ENCODE measurements around the gene H2AZ1.

The H2AZ1 gene

GRCh38 chr4:99949034-99949998 lies 759 bp downstream of the H2AZ1 start:
- H3K27me3 ChIP-seq (ENCODE audit: insufficient read depth, low read length, poor library complexity, severe bottlenecking): peaks cover 5% of the 10 kb centered on the region
- peaks cover 58% of the 10 kb centered on the region for H3K79me2 ChIP-seq (ENCODE audit: insufficient read depth, low read length)
- peaks cover 41% of the 10 kb centered on the region for H3K4me1 ChIP-seq (ENCODE audit: insufficient read depth, low read length, poor library complexity, severe bottlenecking)
- TF ChIP-seq EZH2phosphoT487 (IDR thresholded peaks at IDR 0.05; ENCODE audit: borderline replicate concordance): no peak
- peak; percentile 78 for TF ChIP-seq CTCF (conservative IDR thresholded peaks at IDR 0.05; ENCODE audit: low read length)
- H3K9ac ChIP-seq (ENCODE audit: low read depth, low read length, poor library complexity, severe bottlenecking): peak overlapping the region; percentile 99
- peak overlapping the region; percentile 96 for H3K4me3 ChIP-seq (ENCODE audit: low read length, poor library complexity, severe bottlenecking)
- peaks cover 38% of the 10 kb centered on the region for H4K20me1 ChIP-seq (ENCODE audit: insufficient read depth, low read length, poor library complexity, severe bottlenecking)
- peaks cover 20% of the 10 kb centered on the region for H3K36me3 ChIP-seq (ENCODE audit: insufficient read depth, low read length)
- peak overlapping the region; percentile 77 for H2AFZ ChIP-seq (ENCODE audit: low read length)
- peak overlapping the region; percentile 95 for H3K4me2 ChIP-seq (ENCODE audit: low read depth, low read length, poor library complexity, severe bottlenecking)
- no peaks in the 10 kb centered on the region for H3K9me3 ChIP-seq (ENCODE audit: insufficient read depth, low read depth, low read length)
- no peaks in the 10 kb centered on the region for H3K9me2 ChIP-seq (replicated peaks; ENCODE audit: low read depth, low read length)
- H3F3A ChIP-seq (ENCODE audit: low read depth): peaks cover 21% of the 10 kb centered on the region

DNA sequence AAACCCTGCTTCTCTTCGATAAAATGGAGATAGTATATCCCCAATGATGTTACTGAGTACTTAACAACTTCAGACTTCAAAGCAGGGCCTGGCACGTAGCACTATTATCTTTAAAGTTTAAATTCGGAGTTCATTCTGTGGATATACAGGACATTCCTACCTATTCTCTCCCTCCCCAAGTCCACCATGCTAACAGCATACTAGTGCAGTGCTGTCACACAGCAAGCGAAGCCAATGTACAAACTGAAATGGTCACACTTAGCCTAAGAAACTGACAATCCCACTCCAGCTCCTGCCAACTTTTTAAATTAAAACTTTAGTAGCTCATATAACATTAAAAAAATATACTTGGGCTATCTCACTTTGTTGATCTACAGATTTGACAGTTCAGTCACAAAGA lies 2.5 kb downstream of the H2AZ1 start:
- Histone ChIP-seq H3K9me2 (replicated peaks; ENCODE audit: low read depth, low read length) (no peaks in the 10 kb centered on the region), H3F3A (ENCODE audit: low read depth) (peaks cover 21% of the 10 kb centered on the region), H3K36me3 (ENCODE audit: insufficient read depth, low read length) (peaks cover 20% of the 10 kb centered on the region), H3K4me1 (ENCODE audit: insufficient read depth, low read length, poor library complexity, severe bottlenecking) (peaks cover 58% of the 10 kb centered on the region), H3K4me2 (ENCODE audit: low read depth, low read length, poor library complexity, severe bottlenecking) (peak overlapping the region; percentile 95), H2AFZ (ENCODE audit: low read length) (no peak overlapping the region), H3K9ac (ENCODE audit: low read depth, low read length, poor library complexity, severe bottlenecking) (peak overlapping the region; percentile 99), H3K9me3 (ENCODE audit: insufficient read depth, low read depth, low read length) (no peaks in the 10 kb centered on the region), H3K79me2 (ENCODE audit: insufficient read depth, low read length) (peaks cover 75% of the 10 kb centered on the region), H4K20me1 (ENCODE audit: insufficient read depth, low read length, poor library complexity, severe bottlenecking) (peaks cover 53% of the 10 kb centered on the region), H3K4me3 (ENCODE audit: low read length, poor library complexity, severe bottlenecking) (peak overlapping the region; percentile 96), H3K27me3 (ENCODE audit: insufficient read depth, low read length, poor library complexity, severe bottlenecking) (peaks cover 5% of the 10 kb centered on the region)
- TF ChIP-seq EZH2phosphoT487 (IDR thresholded peaks at IDR 0.05; ENCODE audit: borderline replicate concordance): no peak
- no peak for TF ChIP-seq CTCF (conservative IDR thresholded peaks at IDR 0.05; ENCODE audit: low read length)

DNA sequence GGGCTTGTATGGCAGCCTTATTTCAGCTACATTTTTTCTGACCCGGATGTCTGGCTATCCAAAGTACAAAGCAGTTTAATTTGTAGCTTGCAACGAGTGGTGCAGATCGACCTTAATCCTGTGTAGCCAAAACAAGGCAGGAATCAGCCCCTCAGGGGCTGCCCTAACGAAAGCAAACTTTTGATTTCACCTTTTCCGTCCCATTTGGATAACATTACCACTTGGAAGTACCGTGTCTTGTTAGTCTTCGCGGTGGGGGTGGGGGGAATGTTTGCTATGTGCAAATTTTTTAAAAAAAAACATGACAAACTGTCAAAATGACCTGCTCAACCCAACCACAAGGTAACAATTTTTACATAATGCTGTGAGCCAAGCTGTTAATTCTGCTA lies 2.9 kb downstream of the H2AZ1 start:
- H4K20me1 ChIP-seq (ENCODE audit: insufficient read depth, low read length, poor library complexity, severe bottlenecking): peaks cover 56% of the 10 kb centered on the region
- peaks cover 5% of the 10 kb centered on the region for H3K27me3 ChIP-seq (ENCODE audit: insufficient read depth, low read length, poor library complexity, severe bottlenecking)
- H3K9me3 ChIP-seq (ENCODE audit: insufficient read depth, low read depth, low read length): no peaks in the 10 kb centered on the region
- H3F3A ChIP-seq (ENCODE audit: low read depth): peaks cover 21% of the 10 kb centered on the region
- peaks cover 61% of the 10 kb centered on the region for H3K4me1 ChIP-seq (ENCODE audit: insufficient read depth, low read length, poor library complexity, severe bottlenecking)
- peaks cover 77% of the 10 kb centered on the region for H3K79me2 ChIP-seq (ENCODE audit: insufficient read depth, low read length)
- H3K4me2 ChIP-seq (ENCODE audit: low read depth, low read length, poor library complexity, severe bottlenecking): peak overlapping the region; percentile 95
- H3K4me3 ChIP-seq (ENCODE audit: low read length, poor library complexity, severe bottlenecking): peak overlapping the region; percentile 96
- H3K9ac ChIP-seq (ENCODE audit: low read depth, low read length, poor library complexity, severe bottlenecking): peak overlapping the region; percentile 99
- no peak for TF ChIP-seq EZH2phosphoT487 (IDR thresholded peaks at IDR 0.05; ENCODE audit: borderline replicate concordance)
- TF ChIP-seq CTCF (conservative IDR thresholded peaks at IDR 0.05; ENCODE audit: low read length): no peak
- H3K36me3 ChIP-seq (ENCODE audit: insufficient read depth, low read length): peaks cover 20% of the 10 kb centered on the region
- H2AFZ ChIP-seq (ENCODE audit: low read length): no peak overlapping the region
- H3K9me2 ChIP-seq (replicated peaks; ENCODE audit: low read depth, low read length): no peaks in the 10 kb centered on the region
